Hepatocyte (in vitro differentiated cells): ENCODE data around the gene ASB1.

ENCODE experiments used
- EZH2 ChIP-seq: fragments of 200-600 bp; sonication (generic); IDR thresholded peaks from 2 replicates; pipeline ENCODE4 v1.6.1; 2016; ENCODE audit warnings: antibody characterized with exemption, mild to moderate bottlenecking, borderline replicate concordance
- EZH2phosphoT487 ChIP-seq: fragments of 200-600 bp; sonication (generic); IDR thresholded peaks from one replicate; pipeline ENCODE4 v1.6.1; 2018; ENCODE audit warnings: antibody characterized with exemption, mild to moderate bottlenecking, low read depth, moderate library complexity; ENCODE audit not compliant: unreplicated experiment, severe bottlenecking

DNA sequence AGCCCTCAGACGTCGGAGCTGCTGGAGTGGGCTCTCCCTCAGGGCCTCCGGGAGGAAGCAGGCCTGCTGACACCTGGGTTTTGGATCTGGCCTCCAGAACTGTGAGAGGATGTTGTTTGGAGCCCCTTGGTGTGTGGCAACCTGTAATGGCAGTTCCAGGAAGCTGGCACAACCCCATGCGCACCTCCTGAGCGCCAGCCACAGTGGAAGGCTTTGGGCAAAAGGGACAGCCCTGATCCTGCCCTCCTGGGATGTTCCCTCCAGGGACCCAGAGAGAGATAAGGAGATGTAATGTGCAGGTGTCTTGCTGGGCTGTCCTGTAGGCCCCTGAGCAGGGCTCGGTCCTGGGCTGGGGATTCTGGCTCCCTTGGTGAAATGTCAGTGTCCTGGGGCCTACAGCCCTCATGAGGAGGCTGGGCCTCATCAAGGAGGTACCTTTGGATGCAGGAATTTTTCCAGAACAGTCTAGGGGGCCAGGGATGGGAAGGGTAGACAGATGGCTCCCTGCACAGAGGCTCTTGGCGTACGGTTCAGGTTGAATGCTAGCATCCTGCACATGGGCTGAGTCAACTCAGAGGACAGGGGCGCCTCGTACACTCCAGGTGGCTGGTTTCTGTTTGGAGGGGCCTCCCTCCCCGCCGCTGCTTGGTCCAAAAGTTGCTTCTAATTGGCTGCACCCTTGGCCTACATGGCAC lies 61.1 kb downstream of the ASB1 start:
- TF ChIP-seq EZH2phosphoT487, result no peak
- TF ChIP-seq EZH2, result no peak
